ENCODE results near the gene METRN.

The METRN gene

DNA sequence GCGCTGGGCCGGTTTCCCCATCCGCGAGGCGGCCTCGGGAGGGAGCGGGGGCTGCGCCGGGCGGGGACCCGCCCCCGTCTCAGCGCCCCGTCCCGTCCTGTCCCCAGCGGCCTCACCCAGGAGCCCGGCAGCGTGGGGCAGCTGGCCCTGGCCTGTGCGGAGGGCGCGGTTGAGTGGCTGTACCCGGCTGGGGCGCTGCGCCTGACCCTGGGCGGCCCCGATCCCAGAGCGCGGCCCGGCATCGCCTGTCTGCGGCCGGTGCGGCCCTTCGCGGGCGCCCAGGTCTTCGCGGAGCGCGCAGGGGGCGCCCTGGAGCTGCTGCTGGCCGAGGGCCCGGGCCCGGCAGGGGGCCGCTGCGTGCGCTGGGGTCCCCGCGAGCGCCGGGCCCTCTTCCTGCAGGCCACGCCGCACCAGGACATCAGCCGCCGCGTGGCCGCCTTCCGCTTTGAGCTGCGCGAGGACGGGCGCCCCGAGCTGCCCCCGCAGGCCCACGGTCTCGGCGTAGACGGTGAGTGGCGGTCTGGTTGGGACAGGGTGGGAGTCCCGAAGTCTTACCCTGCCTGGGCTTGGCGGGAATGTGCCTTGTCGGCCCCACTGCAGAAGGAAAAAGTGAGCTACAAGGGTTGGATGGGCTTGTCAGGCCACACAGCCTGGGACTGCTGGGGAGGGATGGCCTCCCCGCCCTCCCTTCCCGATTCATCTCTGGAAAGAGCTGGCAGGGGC is 720 bp downstream of the METRN start:
- peaks cover 7% of the 10 kb centered on the region for H3K27me3 ChIP-seq (replicated peaks; ENCODE audit: control insufficient read depth, insufficient read depth, low read length)
- H3K36me3 ChIP-seq (ENCODE audit: control insufficient read depth, insufficient read depth, low read length, severe bottlenecking): no peaks in the 10 kb centered on the region
- peak overlapping the region; percentile 80 for H3K4me3 ChIP-seq (ENCODE audit: low read length)
- H3K4me1 ChIP-seq (ENCODE audit: control insufficient read depth, insufficient read depth, low read length): peaks cover 30% of the 10 kb centered on the region
- peak; percentile 61 for DNase-seq (ENCODE audit: low read depth)
- H3K9me3 ChIP-seq (ENCODE audit: control insufficient read depth, low read length): no peaks in the 10 kb centered on the region
- H3K9ac ChIP-seq (ENCODE audit: low read length): peak overlapping the region; percentile 82

DNA sequence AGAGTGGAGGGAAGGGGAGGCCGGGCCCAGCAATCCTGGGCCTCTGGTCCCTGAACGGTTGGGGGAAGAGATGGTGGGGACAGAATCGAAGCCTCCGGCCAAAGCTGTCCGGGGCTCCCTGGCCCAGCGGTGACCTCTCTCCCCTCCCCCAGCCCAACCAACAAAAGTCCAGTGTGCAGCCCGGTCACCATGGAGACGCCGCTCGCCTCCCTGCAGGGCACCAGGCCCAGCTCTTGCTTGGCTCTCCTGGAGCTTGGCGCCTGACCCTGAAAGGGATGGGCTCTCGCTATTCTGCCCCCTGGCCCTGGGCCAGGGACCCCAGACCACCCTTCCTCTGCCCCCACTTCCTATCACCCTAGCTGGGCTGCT is 1.3 kb downstream of the METRN start:
- Histone ChIP-seq H3K9ac (ENCODE audit: low read length) (peak overlapping the region; percentile 82), H3K27me3 (replicated peaks; ENCODE audit: control insufficient read depth, insufficient read depth, low read length) (peaks cover 4% of the 10 kb centered on the region), H3K4me1 (ENCODE audit: control insufficient read depth, insufficient read depth, low read length) (peaks cover 30% of the 10 kb centered on the region), H3K9me3 (ENCODE audit: control insufficient read depth, low read length) (no peaks in the 10 kb centered on the region), H3K4me3 (ENCODE audit: low read length) (peak overlapping the region; percentile 80), H3K36me3 (ENCODE audit: control insufficient read depth, insufficient read depth, low read length, severe bottlenecking) (no peaks in the 10 kb centered on the region)
- DNase-seq (ENCODE audit: low read depth): peak; percentile 31

DNA sequence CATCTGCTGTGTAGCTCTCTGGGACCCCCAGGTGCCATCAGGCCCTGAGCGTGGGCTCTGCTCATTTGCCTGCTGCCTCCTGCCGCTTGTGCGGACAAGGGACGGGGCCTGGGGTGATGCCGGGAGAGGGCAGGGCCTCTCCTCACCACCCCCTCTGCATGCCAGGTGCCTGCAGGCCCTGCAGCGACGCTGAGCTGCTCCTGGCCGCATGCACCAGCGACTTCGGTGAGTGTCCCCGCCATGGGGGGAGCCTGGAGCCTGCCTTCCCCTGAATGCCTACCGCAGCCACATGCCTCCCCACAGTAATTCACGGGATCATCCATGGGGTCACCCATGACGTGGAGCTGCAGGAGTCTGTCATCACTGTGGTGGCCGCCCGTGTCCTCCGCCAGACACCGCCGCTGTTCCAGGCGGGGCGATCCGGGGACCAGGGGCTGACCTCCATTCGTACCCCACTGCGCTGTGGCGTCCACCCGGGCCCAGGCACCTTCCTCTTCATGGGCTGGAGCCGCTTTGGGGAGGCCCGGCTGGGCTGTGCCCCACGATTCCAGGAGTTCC is 1.9 kb downstream of the METRN start:
- H3K4me3 ChIP-seq (ENCODE audit: low read length): peak overlapping the region; percentile 80
- H3K9me3 ChIP-seq (ENCODE audit: control insufficient read depth, low read length): no peaks in the 10 kb centered on the region
- H3K4me1 ChIP-seq (ENCODE audit: control insufficient read depth, insufficient read depth, low read length): peaks cover 34% of the 10 kb centered on the region
- no peak for DNase-seq (ENCODE audit: low read depth)
- no peaks in the 10 kb centered on the region for H3K36me3 ChIP-seq (ENCODE audit: control insufficient read depth, insufficient read depth, low read length, severe bottlenecking)
- H3K9ac ChIP-seq (ENCODE audit: low read length): peak overlapping the region; percentile 82
- H3K27me3 ChIP-seq (replicated peaks; ENCODE audit: control insufficient read depth, insufficient read depth, low read length): no peaks in the 10 kb centered on the region

DNA sequence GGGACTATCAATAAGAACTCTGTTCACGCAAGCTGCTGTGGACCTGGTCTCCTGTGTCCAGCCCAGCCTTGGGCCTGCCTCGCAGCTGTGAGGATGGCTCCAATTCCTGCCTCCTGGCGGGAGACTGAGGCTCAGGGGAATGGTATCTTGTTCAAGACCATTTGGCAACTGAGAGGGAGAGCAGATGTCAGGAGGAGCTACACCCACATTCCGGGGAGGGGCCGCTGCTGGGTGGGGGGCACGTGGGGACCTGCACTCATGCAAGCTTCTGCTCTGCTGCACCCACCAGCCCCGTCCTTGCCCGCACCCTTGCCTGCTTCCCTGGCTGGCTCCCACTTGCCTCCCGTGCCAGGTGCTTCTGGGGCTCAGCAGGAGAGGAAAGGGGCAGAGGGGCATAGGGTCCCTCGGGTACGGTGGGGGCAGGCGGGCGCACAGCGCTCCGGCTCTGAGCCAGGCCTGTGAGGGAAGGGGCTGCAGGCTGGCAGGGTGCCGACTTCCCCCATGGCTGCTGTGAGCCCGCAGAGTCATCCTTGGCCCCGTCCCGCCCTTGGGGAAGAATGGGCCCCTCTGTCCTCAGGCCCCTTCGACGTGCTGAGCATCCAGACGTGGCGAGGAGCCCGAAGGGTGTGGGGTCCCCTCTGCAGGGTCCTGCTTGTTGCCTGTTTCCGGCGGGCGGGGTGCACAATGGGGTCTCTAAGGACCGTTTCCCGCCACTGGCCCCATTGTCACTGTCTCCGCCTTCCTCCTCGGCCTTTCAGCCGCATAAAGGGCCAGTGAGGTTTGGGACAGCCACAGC is 2.7 kb downstream of the METRN start:
- Histone ChIP-seq H3K4me3 (ENCODE audit: low read length) (no peak overlapping the region), H3K27me3 (replicated peaks; ENCODE audit: control insufficient read depth, insufficient read depth, low read length) (no peaks in the 10 kb centered on the region), H3K9me3 (ENCODE audit: control insufficient read depth, low read length) (no peaks in the 10 kb centered on the region), H3K4me1 (ENCODE audit: control insufficient read depth, insufficient read depth, low read length) (peaks cover 27% of the 10 kb centered on the region), H3K36me3 (ENCODE audit: control insufficient read depth, insufficient read depth, low read length, severe bottlenecking) (no peaks in the 10 kb centered on the region), H3K9ac (ENCODE audit: low read length) (no peak overlapping the region)
- no peak for DNase-seq (ENCODE audit: low read depth)

DNA sequence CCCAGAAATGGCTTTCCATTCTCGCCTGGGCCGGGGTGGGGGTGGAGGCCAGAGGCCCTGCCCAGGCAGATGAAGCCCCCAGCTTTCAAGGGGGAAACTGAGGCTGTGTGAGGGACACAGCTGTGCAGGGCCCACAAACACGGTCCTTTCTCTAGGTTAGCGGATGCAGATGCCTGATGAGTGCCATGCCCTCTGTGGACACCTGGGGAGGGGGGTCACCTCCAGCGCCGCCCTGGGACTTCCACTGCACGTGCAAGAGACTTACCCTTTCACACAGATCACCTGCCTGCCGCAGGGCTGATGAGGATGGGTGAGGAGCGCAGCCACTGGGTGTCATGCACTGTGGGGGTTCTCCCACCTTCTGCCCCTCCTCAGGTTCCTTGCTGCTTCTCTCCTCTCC is 3.5 kb downstream of the METRN start:
- H3K9me3 ChIP-seq (ENCODE audit: control insufficient read depth, low read length): no peaks in the 10 kb centered on the region
- DNase-seq (ENCODE audit: low read depth): no peak
- no peak overlapping the region for H3K9ac ChIP-seq (ENCODE audit: low read length)
- peaks cover 26% of the 10 kb centered on the region for H3K4me1 ChIP-seq (ENCODE audit: control insufficient read depth, insufficient read depth, low read length)
- H3K36me3 ChIP-seq (ENCODE audit: control insufficient read depth, insufficient read depth, low read length, severe bottlenecking): no peaks in the 10 kb centered on the region
- no peaks in the 10 kb centered on the region for H3K27me3 ChIP-seq (replicated peaks; ENCODE audit: control insufficient read depth, insufficient read depth, low read length)
- H3K4me3 ChIP-seq (ENCODE audit: low read length): no peak overlapping the region

DNA sequence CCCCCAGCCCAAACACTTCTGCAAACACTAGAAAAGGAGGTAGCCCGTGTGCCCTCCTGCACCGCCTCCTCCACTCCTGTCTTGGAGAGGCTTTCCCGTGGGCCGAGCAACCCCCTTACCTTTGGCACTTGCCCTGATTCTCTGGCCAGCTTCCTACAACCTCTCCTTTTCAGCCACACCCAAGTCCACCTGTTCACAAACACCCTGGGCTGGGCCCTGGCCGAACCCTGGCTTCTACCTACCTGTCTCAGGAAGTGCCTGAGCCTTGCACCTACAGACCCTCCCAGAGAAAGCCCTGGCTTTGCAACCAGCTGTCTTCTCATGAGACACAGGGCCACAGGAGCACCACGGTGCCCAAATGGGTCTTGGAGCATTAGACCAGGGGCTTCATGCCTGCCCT is 4.0 kb downstream of the METRN start:
- Histone ChIP-seq H3K4me1 (ENCODE audit: control insufficient read depth, insufficient read depth, low read length) (peaks cover 26% of the 10 kb centered on the region), H3K4me3 (ENCODE audit: low read length) (no peak overlapping the region), H3K9ac (ENCODE audit: low read length) (no peak overlapping the region)

DNA sequence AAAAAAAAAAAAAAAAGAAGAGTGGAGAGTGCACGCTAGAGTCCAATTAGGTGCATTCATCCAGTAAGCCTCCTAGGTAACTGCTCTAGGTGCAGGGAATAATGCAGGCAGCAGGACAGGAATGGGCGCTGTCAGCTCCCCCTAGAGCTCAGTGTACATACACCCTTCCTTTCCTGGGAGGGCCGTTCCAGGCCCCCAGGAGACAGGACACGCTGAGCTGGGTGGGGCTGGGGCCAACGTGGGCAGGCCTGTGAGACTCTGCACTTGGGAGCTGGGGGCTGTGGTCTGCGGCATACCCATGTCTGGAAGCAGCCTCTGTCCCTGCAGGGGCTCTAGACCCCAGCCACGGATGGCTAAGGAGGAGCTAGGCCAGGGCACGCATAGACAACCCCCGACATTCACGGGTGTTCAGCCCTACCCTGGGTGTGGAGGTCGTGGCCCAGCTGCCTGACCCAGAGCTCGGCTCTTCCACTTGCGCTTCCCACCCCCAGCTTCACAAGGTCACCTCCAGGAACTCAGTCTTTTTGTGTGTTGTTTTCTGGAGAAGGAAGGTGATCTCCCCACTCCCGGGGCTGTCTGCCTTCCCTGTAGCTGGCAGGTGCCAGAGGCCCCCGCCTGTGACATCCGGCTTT is 5.0 kb downstream of the METRN start:
- Histone ChIP-seq H3K4me1 (ENCODE audit: control insufficient read depth, insufficient read depth, low read length) (peaks cover 21% of the 10 kb centered on the region), H3K9me3 (ENCODE audit: control insufficient read depth, low read length) (no peaks in the 10 kb centered on the region), H3K27me3 (replicated peaks; ENCODE audit: control insufficient read depth, insufficient read depth, low read length) (no peaks in the 10 kb centered on the region), H3K4me3 (ENCODE audit: low read length) (peak overlapping the region; percentile 89), H3K9ac (ENCODE audit: low read length) (peak overlapping the region; percentile 97), H3K36me3 (ENCODE audit: control insufficient read depth, insufficient read depth, low read length, severe bottlenecking) (no peaks in the 10 kb centered on the region)
- no peak for DNase-seq (ENCODE audit: low read depth)

More for the DNA sequence above, 4.0 kb downstream of the METRN start:
- Histone ChIP-seq H3K27me3 (replicated peaks; ENCODE audit: control insufficient read depth, insufficient read depth, low read length) (no peaks in the 10 kb centered on the region), H3K9me3 (ENCODE audit: control insufficient read depth, low read length) (no peaks in the 10 kb centered on the region), H3K36me3 (ENCODE audit: control insufficient read depth, insufficient read depth, low read length, severe bottlenecking) (no peaks in the 10 kb centered on the region)
- DNase-seq (ENCODE audit: low read depth): no peak

DNA sequence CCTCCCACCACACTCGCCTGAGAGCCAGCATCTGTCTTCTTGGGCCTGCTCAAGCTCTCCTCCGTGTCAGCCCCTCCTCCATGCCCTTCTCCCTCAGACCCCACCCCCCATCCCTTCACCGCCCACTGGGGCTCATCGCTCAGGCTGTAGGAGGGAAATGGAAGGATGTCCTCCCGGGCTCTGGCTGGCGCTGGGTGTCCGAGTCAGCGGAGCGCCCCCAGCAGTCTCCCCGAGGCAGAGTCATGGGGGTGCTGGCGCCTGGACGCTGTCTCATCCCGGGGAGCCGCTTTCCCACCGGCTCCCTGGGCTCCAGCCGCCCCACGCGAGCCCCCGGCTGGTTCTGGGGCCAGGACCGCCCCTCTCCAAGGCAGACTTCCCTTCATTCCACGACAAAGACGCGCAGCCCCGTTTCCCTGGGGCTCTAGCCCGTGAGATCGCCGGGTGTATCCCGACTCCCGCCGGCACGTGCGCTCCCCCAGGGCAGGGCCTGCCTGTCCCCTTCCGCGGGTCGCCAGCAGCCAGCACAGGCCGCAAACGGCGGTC is 5.6 kb downstream of the METRN start:
- Histone ChIP-seq H3K9me3 (ENCODE audit: control insufficient read depth, low read length) (no peaks in the 10 kb centered on the region), H3K27me3 (replicated peaks; ENCODE audit: control insufficient read depth, insufficient read depth, low read length) (no peaks in the 10 kb centered on the region), H3K4me3 (ENCODE audit: low read length) (peak overlapping the region; percentile 89), H3K4me1 (ENCODE audit: control insufficient read depth, insufficient read depth, low read length) (peaks cover 21% of the 10 kb centered on the region), H3K36me3 (ENCODE audit: control insufficient read depth, insufficient read depth, low read length, severe bottlenecking) (no peaks in the 10 kb centered on the region), H3K9ac (ENCODE audit: low read length) (peak overlapping the region; percentile 97)
- peak; percentile 76 for DNase-seq (ENCODE audit: low read depth)

DNA sequence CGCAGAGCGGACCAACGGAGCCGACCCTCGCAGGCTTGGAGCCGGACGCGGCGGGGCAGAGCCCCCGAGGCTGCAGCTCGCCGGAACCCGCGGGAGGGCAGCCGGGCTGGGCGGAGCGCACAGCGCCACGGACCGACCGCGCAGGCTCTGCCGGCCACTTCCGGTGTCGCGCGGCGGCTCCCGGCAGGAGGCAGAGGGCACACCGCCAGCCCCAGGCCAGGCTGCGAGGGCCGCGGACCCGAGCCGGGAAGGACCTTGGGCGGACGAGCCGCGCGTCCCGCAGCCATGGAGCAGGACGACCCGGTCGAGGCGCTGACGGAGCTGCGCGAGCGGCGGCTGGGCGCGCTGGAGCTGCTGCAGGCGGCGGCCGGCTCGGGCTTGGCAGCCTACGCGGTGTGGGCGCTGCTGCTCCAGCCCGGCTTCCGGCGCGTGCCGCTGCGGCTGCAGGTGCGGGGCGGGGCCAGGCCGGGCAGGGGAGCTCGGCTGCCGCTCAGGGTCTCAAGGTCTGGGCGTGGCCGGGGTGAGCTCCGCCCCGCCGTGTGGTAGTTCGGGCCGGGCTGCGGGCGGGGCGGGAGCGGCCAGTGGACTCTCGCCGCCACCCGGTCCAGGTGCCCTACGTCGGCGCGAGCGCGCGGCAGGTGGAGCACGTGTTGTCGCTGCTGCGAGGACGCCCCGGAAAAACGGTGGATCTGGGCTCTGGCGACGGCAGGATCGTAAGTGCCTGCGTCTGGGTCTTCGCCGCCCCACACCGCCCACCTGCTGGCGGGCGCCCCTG is 6.3 kb downstream of the METRN start, which contains the start of gene ANTKMT:
Gene ANTKMT, plus strand, starts transcription at position 157 of the 775 bp plus-strand sequence. Its CDS starts 129 bp downstream, at position 286.
- Histone ChIP-seq H3K4me3 (ENCODE audit: low read length) (peak within 1 kb of the TSS; percentile 89), H3K9ac (ENCODE audit: low read length) (peak within 1 kb of the TSS; percentile 97), H3K27me3 (replicated peaks; ENCODE audit: control insufficient read depth, insufficient read depth, low read length) (no peaks in the 10 kb centered on the region), H3K9me3 (ENCODE audit: control insufficient read depth, low read length) (no peaks in the 10 kb centered on the region), H3K36me3 (ENCODE audit: control insufficient read depth, insufficient read depth, low read length, severe bottlenecking) (no peaks in the 10 kb centered on the region), H3K4me1 (ENCODE audit: control insufficient read depth, insufficient read depth, low read length) (peaks cover 16% of the 10 kb centered on the region)
- DNase-seq (ENCODE audit: low read depth): peak; percentile 88

DNA sequence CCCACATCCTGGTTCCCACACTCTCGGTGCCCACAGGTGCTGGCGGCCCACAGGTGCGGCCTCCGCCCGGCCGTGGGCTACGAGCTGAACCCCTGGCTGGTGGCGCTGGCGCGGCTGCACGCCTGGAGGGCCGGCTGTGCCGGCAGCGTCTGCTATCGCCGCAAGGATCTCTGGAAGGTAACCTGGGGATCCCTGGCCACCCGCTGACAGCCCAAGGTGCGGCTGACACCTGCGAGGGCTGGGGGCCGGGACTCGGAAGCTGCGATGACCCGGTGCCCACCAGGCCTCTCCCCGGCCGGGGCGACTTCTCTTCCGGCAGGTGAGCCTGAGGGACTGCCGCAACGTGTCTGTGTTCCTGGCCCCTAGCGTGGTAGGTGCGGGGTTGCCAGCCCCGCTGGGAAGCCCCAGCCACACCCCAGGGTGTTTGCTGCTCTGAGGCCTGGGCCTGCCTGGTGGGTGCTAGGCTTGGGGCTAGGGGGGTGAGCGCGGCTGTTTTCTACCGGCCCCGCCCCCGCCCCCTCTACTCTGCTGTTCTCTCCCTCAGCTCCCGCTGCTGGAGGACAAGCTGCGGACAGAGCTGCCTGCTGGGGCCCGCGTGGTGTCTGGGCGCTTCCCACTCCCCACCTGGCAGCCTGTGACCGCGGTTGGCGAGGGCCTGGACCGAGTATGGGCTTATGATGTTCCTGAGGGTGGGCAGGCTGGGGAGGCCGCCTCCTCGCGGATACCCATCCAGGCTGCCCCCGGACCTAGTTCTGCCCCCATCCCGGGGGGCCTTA is 7.0 kb downstream of the METRN start:
- H3K9ac ChIP-seq (ENCODE audit: low read length): peak overlapping the region; percentile 97
- H3K4me3 ChIP-seq (ENCODE audit: low read length): peak overlapping the region; percentile 89
- H3K4me1 ChIP-seq (ENCODE audit: control insufficient read depth, insufficient read depth, low read length): peaks cover 12% of the 10 kb centered on the region
- no peaks in the 10 kb centered on the region for H3K27me3 ChIP-seq (replicated peaks; ENCODE audit: control insufficient read depth, insufficient read depth, low read length)
- no peaks in the 10 kb centered on the region for H3K9me3 ChIP-seq (ENCODE audit: control insufficient read depth, low read length)
- no peaks in the 10 kb centered on the region for H3K36me3 ChIP-seq (ENCODE audit: control insufficient read depth, insufficient read depth, low read length, severe bottlenecking)
- no peak for DNase-seq (ENCODE audit: low read depth)
